ENCODE measurements around the gene AGRN.

DNA sequence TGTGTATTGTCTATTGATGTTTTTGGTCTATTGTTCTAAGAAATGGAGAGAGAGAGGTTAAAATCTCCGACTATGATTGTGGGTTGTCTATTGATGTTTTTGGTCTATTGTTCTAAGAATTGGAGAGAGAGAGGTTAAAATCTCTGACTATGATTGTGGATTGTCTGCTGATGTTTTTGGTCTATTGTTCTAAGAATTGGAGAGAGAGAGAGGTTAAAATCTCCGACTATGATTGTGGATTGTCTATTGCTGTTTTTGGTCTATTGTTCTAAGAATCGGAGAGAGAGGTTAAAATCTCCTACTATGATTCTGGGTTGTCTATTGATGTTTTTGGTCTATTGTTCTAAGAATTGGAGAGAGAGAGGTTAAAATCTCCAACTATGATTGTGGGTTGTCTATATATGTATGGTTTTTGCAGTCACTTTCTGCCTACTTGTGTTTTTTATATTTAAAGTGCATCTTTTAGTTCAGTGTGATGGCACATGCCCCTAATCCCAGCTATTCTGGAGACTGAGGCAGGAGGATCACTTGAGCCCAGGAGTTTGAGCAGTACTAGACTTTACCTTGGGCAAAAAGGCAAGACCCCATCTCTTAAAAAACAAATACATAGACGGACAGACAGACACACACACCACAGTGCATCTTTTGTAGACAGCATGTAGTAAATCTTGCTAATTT lies 79.7 kb downstream of the AGRN start:
- TF ChIP-seq, protein P1, sequence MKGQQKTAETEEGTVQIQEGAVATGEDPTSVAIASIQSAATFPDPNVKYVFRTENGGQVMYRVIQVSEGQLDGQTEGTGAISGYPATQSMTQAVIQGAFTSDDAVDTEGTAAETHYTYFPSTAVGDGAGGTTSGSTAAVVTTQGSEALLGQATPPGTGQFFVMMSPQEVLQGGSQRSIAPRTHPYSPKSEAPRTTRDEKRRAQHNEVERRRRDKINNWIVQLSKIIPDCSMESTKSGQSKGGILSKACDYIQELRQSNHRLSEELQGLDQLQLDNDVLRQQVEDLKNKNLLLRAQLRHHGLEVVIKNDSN (CRISPR knock-in tag; IDR thresholded peaks at IDR 0.05): no peak
- TF ChIP-seq, protein P2, sequence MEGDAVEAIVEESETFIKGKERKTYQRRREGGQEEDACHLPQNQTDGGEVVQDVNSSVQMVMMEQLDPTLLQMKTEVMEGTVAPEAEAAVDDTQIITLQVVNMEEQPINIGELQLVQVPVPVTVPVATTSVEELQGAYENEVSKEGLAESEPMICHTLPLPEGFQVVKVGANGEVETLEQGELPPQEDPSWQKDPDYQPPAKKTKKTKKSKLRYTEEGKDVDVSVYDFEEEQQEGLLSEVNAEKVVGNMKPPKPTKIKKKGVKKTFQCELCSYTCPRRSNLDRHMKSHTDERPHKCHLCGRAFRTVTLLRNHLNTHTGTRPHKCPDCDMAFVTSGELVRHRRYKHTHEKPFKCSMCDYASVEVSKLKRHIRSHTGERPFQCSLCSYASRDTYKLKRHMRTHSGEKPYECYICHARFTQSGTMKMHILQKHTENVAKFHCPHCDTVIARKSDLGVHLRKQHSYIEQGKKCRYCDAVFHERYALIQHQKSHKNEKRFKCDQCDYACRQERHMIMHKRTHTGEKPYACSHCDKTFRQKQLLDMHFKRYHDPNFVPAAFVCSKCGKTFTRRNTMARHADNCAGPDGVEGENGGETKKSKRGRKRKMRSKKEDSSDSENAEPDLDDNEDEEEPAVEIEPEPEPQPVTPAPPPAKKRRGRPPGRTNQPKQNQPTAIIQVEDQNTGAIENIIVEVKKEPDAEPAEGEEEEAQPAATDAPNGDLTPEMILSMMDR (IDR thresholded peaks at IDR 0.05): no peak

Measured in WTC11 (cell line).